Neural progenitor cell (in vitro differentiated cells): ENCODE data around the gene NTMT1.

ENCODE experiments used
- EZH2 ChIP-seq: fragments of 200-600 bp; sonication (generic); IDR thresholded peaks from 2 replicates; pipeline ENCODE4 v1.6.1; 2017; ENCODE audit warnings: antibody characterized with exemption, mild to moderate bottlenecking, moderate library complexity
- EZH2phosphoT487 ChIP-seq: fragments of 200-600 bp; sonication (generic); IDR thresholded peaks from 2 replicates; pipeline ENCODE4 v1.6.1; 2017; ENCODE audit warnings: antibody characterized with exemption
- TF ChIP-seq, protein P1 (sequence below): fragments of 200-600 bp; sonication (generic); IDR thresholded peaks from 2 replicates; pipeline ENCODE4 v1.5.1; 2017; ENCODE audit warnings: antibody characterized with exemption, mild to moderate bottlenecking

GRCh38 chr9:129637102-129637501 lies 11.1 kb downstream of the NTMT1 start:
- TF ChIP-seq EZH2 (no peak), EZH2phosphoT487 (no peak)
- TF ChIP-seq, protein P1, sequence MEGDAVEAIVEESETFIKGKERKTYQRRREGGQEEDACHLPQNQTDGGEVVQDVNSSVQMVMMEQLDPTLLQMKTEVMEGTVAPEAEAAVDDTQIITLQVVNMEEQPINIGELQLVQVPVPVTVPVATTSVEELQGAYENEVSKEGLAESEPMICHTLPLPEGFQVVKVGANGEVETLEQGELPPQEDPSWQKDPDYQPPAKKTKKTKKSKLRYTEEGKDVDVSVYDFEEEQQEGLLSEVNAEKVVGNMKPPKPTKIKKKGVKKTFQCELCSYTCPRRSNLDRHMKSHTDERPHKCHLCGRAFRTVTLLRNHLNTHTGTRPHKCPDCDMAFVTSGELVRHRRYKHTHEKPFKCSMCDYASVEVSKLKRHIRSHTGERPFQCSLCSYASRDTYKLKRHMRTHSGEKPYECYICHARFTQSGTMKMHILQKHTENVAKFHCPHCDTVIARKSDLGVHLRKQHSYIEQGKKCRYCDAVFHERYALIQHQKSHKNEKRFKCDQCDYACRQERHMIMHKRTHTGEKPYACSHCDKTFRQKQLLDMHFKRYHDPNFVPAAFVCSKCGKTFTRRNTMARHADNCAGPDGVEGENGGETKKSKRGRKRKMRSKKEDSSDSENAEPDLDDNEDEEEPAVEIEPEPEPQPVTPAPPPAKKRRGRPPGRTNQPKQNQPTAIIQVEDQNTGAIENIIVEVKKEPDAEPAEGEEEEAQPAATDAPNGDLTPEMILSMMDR, result no peak
